OCI-LY3 (cell line): Measurements from ENCODE around the gene AANAT.

Experiments
- CTCF ChIP-seq: fragments of 200-600, 300-600 bp; sonication (generic); IDR thresholded peaks from 2 replicates; pipeline ENCODE4 v1.5.1; 2014; ENCODE audit warnings: antibody characterized with exemption, low read length, low read depth
- EZH2phosphoT487 ChIP-seq: fragments of 200-600 bp; shearing (Covaris generic); IDR thresholded peaks from 2 replicates; pipeline ENCODE4 v1.6.1; 2018; ENCODE audit warnings: antibody characterized with exemption, mixed run types, low read depth

- TF ChIP-seq EZH2phosphoT487 (no peak), CTCF (no peak)
These were observed 9.3 kb downstream of the AANAT start for GRCh38 chr17:76476736-76477135.
